ENCODE results near the gene PDHB.
A peak's percentile ranks its signal among the peaks of the same experiment; 100 is the strongest.
"Not testable (repeated sequence)": the region's sequence is repeated elsewhere in the genome, so short reads cannot be mapped to it uniquely, and the experiment has no call there.

PDHB gene

GRCh38 chr3:58437276-58437675 lies 3.6 kb upstream of the PDHB start:
- DNase-seq (ENCODE audit: low read depth): not testable (repeated sequence)

- DNase-seq (ENCODE audit: low read depth): no peak
Observed at GRCh38 chr3:58434990-58435389, 1.4 kb upstream of the PDHB start.

- no peak for DNase-seq (ENCODE audit: low read depth)
Observed at GRCh38 chr3:58434511-58434910, 879 bp upstream of the PDHB start.

GRCh38 chr3:58434168-58434504 lies 504 bp upstream of the PDHB start:
- no peak for DNase-seq (ENCODE audit: low read depth)

GRCh38 chr3:58432905-58433304 lies 727 bp downstream of the PDHB start:
- no peak for DNase-seq (ENCODE audit: low read depth)

- DNase-seq (ENCODE audit: low read depth): no peak
Observed at GRCh38 chr3:58429657-58430056, 4.0 kb downstream of the PDHB start.

GRCh38 chr3:58427661-58428361 lies 5.8 kb downstream of the PDHB start:
- no peak for DNase-seq (ENCODE audit: low read depth)

GRCh38 chr3:58425782-58426181 lies 7.8 kb downstream of the PDHB start:
- no peak for DNase-seq (ENCODE audit: low read depth)

- DNase-seq (ENCODE audit: low read depth): no peak
Observed at GRCh38 chr3:58424613-58425012, 9.0 kb downstream of the PDHB start.

- no peak for DNase-seq (ENCODE audit: low read depth)
Observed at GRCh38 chr3:58422756-58423325, 10.8 kb downstream of the PDHB start.

GRCh38 chr3:58421004-58421403 lies 12.6 kb downstream of the PDHB start:
- DNase-seq (ENCODE audit: low read depth): no peak

- no peak for DNase-seq (ENCODE audit: low read depth)
Observed at GRCh38 chr3:58419780-58420507, 13.7 kb downstream of the PDHB start.

- no peak for DNase-seq (ENCODE audit: low read depth)
Observed at GRCh38 chr3:58418227-58418626, 15.4 kb downstream of the PDHB start.

- no peak for DNase-seq (ENCODE audit: low read depth)
Observed at GRCh38 chr3:58417075-58417474, 16.6 kb downstream of the PDHB start.

GRCh38 chr3:58416191-58416590 lies 17.4 kb downstream of the PDHB start:
- DNase-seq (ENCODE audit: low read depth): no peak

- peak; percentile 21 for DNase-seq (ENCODE audit: low read depth)
Observed at GRCh38 chr3:58414538-58415197, 19.0 kb downstream of the PDHB start.

GRCh38 chr3:58411851-58412830 lies 21.5 kb downstream of the PDHB start:
- DNase-seq (ENCODE audit: low read depth): no peak

- no peak for DNase-seq (ENCODE audit: low read depth)
Observed at GRCh38 chr3:58411036-58411435, 22.6 kb downstream of the PDHB start.

- DNase-seq (ENCODE audit: low read depth): no peak
Observed at GRCh38 chr3:58409663-58410062, 24.0 kb downstream of the PDHB start.

GRCh38 chr3:58408906-58409305 lies 24.7 kb downstream of the PDHB start:
- DNase-seq (ENCODE audit: low read depth): no peak

GRCh38 chr3:58404396-58404795 lies 29.2 kb downstream of the PDHB start:
- no peak for DNase-seq (ENCODE audit: low read depth)

Measured in activated T-cell treated with anti-CD3 and anti-CD28 coated beads for 1 hour (primary cell).